PFSK-1 (cell line): ENCODE data around the gene THOC7.

ENCODE experiments used
- FOXP2 ChIP-seq: optimal IDR thresholded peaks from 2 replicates; pipeline ENCODE3; 2011; ENCODE audit warnings: borderline replicate concordance, control low read depth, inconsistent platforms; ENCODE audit not compliant: insufficient read depth; ENCODE audit errors: extremely low read length, extremely low read depth
- POLR2AphosphoS5 ChIP-seq: IDR thresholded peaks from 2 replicates; pipeline ENCODE4 v1.6.1; 2012; ENCODE audit warnings: low read depth, mild to moderate bottlenecking, control low read depth, low read length, moderate library complexity
- REST ChIP-seq, 2 experiments: IDR thresholded peaks; 2 replicates each; pipeline versions ENCODE4 v1.6.1 to v1.8.0; 2011 to 2012; ENCODE audit warnings: low read depth in 2 of 2, low read length in 2 of 2, control low read depth in 1 of 2, inconsistent platforms in 1 of 2, mild to moderate bottlenecking in 1 of 2, moderate library complexity in 1 of 2; ENCODE audit not compliant: insufficient read depth in 1 of 2
- SIN3A ChIP-seq: IDR thresholded peaks from 2 replicates; pipeline ENCODE4 v1.6.1; 2012; ENCODE audit warnings: mild to moderate bottlenecking, low read length, moderate library complexity, borderline replicate concordance; ENCODE audit not compliant: insufficient read depth
- TAF1 ChIP-seq: IDR thresholded peaks from 2 replicates; pipeline ENCODE4 v1.6.1; 2012; ENCODE audit warnings: low read length, control low read depth, borderline replicate concordance; ENCODE audit not compliant: insufficient read depth

- TF ChIP-seq POLR2AphosphoS5 (no peak), SIN3A (no peak), TAF1 (no peak), FOXP2 (no peak), REST (IDR thresholded peaks at IDR 0.05; ENCODE audit: insufficient read depth in 1 of 2, low read depth in 2 of 2, low read length in 2 of 2) (no peak)
These were observed 27.9 kb upstream of the THOC7 start for GRCh38 chr3:63891518-63891917.
